GM19240 (cell line): ENCODE results near the gene LMO7.

ENCODE experiments used
- DNase-seq: peaks from one replicate; pipeline ENCODE4 v3.0.0; 2011; ENCODE audit warnings: low spot score; ENCODE audit not compliant: insufficient read length

Gene LMO7

DNA sequence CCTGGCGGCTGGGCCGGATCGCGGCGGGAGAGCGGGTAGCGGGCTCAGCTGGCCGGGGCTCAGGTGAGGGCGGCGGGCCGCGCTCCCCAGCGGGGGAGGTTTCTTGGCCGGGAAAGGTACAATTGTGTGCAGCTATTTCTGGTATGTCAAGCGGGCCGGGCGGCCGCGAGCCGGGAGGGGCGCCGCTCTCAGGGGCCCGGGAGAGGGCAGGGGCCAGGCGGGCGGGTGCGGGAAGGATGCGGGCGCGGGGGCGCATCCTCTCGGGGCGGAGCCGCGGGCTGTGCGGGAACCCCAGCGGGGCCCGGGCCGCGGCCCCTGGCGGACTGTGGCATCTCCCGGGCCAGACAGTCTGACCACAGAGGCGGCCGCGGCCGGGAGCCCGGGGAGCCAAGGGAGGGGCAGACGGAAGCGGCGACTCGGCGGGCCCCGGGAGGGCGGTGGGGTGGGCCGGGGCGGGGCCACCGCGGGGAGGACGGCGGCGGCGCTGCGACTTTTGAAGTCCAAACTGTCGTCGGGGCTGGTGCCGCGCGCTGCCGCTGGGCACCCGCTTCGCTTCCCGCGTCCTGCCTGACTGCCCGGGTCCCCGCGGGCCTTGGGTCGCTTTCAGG is at the start of gene LMO7:
Gene LMO7 (plus strand): TSS at position 503 of the 608 bp plus-strand sequence. CDS start 328 bp downstream, outside the sequence.
- no peak for DNase-seq

GRCh38 chr13:75587679-75588078 is 48.5 kb upstream of the LMO7 start:
- no peak for DNase-seq

DNA sequence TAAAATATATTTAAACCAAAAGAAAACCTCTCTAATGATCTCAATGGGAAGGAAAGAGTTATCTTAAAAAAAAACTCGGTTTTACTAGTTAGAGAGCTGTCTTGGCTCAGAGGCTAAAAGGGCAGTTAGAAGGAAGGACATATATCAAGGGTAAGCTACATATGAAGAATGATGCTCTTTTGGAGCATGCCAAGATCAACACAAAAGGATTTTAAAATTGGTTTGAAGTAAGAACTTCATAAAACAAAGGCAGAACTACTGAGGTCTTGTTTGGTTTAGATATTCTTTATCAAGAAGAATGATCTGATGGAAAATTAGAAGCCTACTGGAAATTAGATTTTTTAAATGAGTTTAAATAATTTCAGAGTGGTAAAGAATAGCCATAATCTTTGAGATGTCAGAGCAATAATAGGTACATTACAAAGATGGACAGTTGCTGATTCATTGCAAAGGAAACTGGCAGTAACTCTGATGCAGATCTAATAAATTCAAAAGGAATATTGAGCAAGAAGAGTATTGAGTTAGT is 39.4 kb upstream of the LMO7 start:
- DNase-seq = no peak

- no peak for DNase-seq
These were observed 35.8 kb upstream of the LMO7 start for GRCh38 chr13:75600371-75600770.

DNA sequence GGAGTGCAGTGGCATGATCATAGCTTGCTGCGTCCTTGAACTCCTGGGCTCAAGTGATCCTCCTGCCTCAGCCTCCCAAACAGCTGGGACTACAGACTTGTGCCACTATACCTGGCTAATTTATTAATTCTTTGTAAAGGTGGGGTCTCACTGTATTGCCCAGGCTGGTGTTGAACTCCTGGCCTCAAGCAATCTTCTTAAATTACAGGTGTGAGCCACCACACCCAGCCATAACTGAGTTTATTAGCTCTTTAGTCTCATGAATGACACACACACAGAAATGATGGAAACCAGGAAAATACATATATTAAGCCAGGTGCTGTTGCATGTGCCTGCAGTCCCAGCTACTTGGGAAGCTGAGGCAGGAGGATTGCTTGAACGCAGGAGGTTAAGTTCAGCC is 33.1 kb upstream of the LMO7 start:
- no peak for DNase-seq

GRCh38 chr13:75607447-75607846 is 28.7 kb upstream of the LMO7 start:
- DNase-seq = no peak

- no peak for DNase-seq
These were observed 25.7 kb upstream of the LMO7 start for GRCh38 chr13:75610466-75610865.

GRCh38 chr13:75612354-75612753 is 23.8 kb upstream of the LMO7 start:
- DNase-seq = no peak

GRCh38 chr13:75617230-75617629 is 18.9 kb upstream of the LMO7 start:
- no peak for DNase-seq

GRCh38 chr13:75618308-75618707 is 17.8 kb upstream of the LMO7 start:
- DNase-seq = no peak

- no peak for DNase-seq
These were observed 16.1 kb upstream of the LMO7 start for GRCh38 chr13:75620020-75620419.

GRCh38 chr13:75621147-75621546 is 15.0 kb upstream of the LMO7 start:
- no peak for DNase-seq

- DNase-seq = no peak
These were observed 7.3 kb upstream of the LMO7 start for GRCh38 chr13:75628801-75629200.

- no peak for DNase-seq
These were observed 2.8 kb upstream of the LMO7 start for GRCh38 chr13:75633285-75633684.

GRCh38 chr13:75635101-75635827 is 866 bp upstream of the LMO7 start:
- DNase-seq = no peak

DNA sequence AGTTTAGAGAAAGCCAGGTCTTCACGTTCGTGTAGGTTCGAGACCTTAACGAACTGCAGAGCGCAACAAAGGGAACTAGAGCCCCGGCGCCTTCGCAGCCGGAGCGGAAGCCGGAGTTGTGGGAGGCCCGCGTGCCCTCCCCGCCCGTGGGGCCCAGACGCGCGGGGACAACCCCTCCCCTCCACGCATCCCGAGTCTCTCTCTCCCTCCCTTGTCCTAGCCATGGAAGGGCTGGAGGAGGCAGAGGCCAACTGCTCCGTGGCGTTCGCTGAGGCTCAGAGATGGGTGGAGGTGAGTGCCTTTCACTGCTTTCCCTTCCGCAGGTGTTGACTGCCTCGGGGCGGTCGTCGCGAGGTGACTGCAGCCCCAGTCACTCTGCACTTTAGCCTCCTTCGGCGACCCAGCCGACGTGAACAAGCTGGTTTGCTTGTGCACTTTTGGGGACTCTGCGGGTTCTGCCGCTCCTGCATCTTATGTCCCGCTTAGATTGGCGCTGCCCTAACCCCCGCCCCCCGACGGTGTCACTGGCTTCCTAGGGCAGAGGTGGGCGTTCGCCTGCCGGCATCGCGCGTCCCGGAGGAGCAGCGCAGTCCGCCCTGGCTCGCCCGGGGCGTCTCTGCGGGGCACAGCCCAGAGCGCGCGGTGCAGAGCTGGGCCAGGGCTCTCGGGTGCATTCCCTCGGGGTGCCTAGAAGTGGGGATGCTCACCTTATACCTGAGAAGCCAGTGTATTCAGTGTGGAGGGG is 478 bp downstream of the LMO7 start:
- DNase-seq = no peak

- no peak for DNase-seq
These were observed 1.1 kb downstream of the LMO7 start for GRCh38 chr13:75637181-75637750.

DNA sequence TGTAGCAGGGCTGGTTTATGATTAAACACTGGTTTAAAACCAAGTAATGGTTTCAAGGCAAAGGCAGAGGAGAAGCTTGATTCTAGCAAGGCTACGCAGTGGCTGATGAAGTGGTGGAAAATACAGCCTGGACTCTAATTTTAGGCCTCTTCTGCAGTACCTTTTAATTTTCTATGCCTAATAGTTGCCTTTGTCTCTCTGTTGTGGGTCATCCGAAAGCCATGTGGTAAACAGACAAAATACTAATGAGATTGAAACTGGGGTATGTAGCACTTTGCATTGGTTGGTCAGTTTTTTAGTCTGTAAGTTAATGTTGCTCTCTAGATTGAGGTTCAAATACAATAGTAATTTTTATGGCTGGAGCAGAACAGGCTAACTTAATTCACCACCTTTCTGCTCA is 3.3 kb downstream of the LMO7 start:
- DNase-seq = no peak

GRCh38 chr13:75641026-75641425 is 4.9 kb downstream of the LMO7 start:
- no peak for DNase-seq

DNA sequence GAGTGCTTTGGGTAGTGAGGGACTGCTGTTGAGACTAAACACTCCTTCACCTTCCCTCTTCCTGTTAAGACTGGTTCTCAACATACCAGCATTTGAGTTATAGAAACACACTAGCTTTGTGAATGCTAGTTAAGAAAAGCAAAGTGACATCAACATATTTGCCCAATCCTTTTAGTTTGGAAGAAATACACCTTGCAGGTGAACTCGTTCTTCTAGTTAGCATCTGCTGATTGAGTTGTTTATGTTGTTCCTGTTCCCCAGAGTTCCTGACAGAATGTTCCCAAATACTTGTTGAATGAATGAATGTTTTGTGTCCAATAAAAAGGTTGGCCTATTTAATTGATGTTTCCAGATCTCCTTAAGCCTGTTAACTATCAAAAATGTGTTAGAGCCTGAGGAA is 7.1 kb downstream of the LMO7 start:
- DNase-seq = no peak

- no peak for DNase-seq
These were observed 7.6 kb downstream of the LMO7 start for GRCh38 chr13:75643693-75644092.

DNA sequence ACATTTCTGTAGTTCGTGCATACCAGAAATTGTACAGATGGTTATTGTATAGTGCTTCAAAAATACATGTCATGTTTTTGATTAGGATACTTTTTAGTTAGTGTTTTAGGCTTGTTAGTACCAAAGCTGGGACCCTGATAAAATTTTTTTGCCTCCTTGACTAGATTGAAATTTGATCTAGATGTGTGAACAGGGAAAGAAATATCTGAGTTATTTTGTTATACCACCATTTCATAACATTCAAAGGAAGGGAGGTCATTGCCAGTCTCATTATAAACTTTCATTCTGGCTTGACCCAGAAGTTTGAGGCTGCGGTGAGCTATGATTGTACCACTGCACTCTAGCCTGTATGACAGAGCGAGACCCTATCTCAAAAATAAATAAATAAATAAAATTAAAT is 9.0 kb downstream of the LMO7 start:
- no peak for DNase-seq
